ENCODE results near the gene HYAL1.
A peak's percentile ranks its signal among the peaks of the same experiment; 100 is the strongest.

Gene HYAL1

GRCh38 chr3:50350527-50351322, 47.4 kb upstream of the HYAL1 start, which contains the start of the genes CYB561D2 and NPRL2:
CYB561D2 (plus strand) TSS chr3:50350862; CDS start chr3:50351434, 572 bp downstream.
NPRL2 (minus strand) TSS chr3:50350775; CDS start chr3:50350652, 123 bp downstream.
- H4K20me1 ChIP-seq (ENCODE audit: insufficient read depth, low read length, poor library complexity, severe bottlenecking): peaks cover 13% of the 10 kb centered on the region
- peak within 1 kb of the TSS; percentile 61 for H2AFZ ChIP-seq (ENCODE audit: low read length)
- peak within 1 kb of the TSS; percentile 91 for H3K9ac ChIP-seq (ENCODE audit: low read depth, low read length, poor library complexity, severe bottlenecking)
- no peaks in the 10 kb centered on the region for H3K9me3 ChIP-seq (ENCODE audit: insufficient read depth, low read depth, low read length)
- peak within 1 kb of the TSS; percentile 85 for H3K4me3 ChIP-seq (ENCODE audit: low read length, poor library complexity, severe bottlenecking)
- H3K4me1 ChIP-seq (ENCODE audit: insufficient read depth, low read length, poor library complexity, severe bottlenecking): peaks cover 36% of the 10 kb centered on the region
- H3K79me2 ChIP-seq (ENCODE audit: insufficient read depth, low read length): peaks cover 45% of the 10 kb centered on the region
- peaks cover 16% of the 10 kb centered on the region; the same call in 1 of the 2 replicates for H3K36me3 ChIP-seq (ENCODE audit: insufficient read depth, low read length)
- no peak for TF ChIP-seq CTCF (conservative IDR thresholded peaks at IDR 0.05; ENCODE audit: low read length)
- TF ChIP-seq EZH2phosphoT487 (IDR thresholded peaks at IDR 0.05; ENCODE audit: borderline replicate concordance): no peak
- peak within 1 kb of the TSS; percentile 98 for H3K4me2 ChIP-seq (ENCODE audit: low read depth, low read length, poor library complexity, severe bottlenecking)
- peaks cover 2% of the 10 kb centered on the region; the same call in 1 of the 2 replicates for H3F3A ChIP-seq (ENCODE audit: low read depth)
- H3K27me3 ChIP-seq (ENCODE audit: insufficient read depth, low read length, poor library complexity, severe bottlenecking): no peaks in the 10 kb centered on the region
- H3K9me2 ChIP-seq (replicated peaks; ENCODE audit: low read depth, low read length): no peaks in the 10 kb centered on the region

GRCh38 chr3:50350213-50350526, 46.8 kb upstream of the HYAL1 start:
- Histone ChIP-seq H3K27me3 (ENCODE audit: insufficient read depth, low read length, poor library complexity, severe bottlenecking) (no peaks in the 10 kb centered on the region), H3K4me2 (ENCODE audit: low read depth, low read length, poor library complexity, severe bottlenecking) (peak overlapping the region; percentile 98), H3K9me2 (replicated peaks; ENCODE audit: low read depth, low read length) (no peaks in the 10 kb centered on the region), H3F3A (ENCODE audit: low read depth) (peaks cover 2% of the 10 kb centered on the region; the same call in 1 of the 2 replicates), H3K9me3 (ENCODE audit: insufficient read depth, low read depth, low read length) (no peaks in the 10 kb centered on the region), H3K36me3 (ENCODE audit: insufficient read depth, low read length) (peaks cover 15% of the 10 kb centered on the region; the same call in 1 of the 2 replicates), H4K20me1 (ENCODE audit: insufficient read depth, low read length, poor library complexity, severe bottlenecking) (peaks cover 10% of the 10 kb centered on the region), H2AFZ (ENCODE audit: low read length) (peak overlapping the region; percentile 61), H3K9ac (ENCODE audit: low read depth, low read length, poor library complexity, severe bottlenecking) (peak overlapping the region; percentile 91), H3K4me3 (ENCODE audit: low read length, poor library complexity, severe bottlenecking) (peak overlapping the region; percentile 85), H3K79me2 (ENCODE audit: insufficient read depth, low read length) (peaks cover 40% of the 10 kb centered on the region), H3K4me1 (ENCODE audit: insufficient read depth, low read length, poor library complexity, severe bottlenecking) (peaks cover 33% of the 10 kb centered on the region)
- no peak for TF ChIP-seq EZH2phosphoT487 (IDR thresholded peaks at IDR 0.05; ENCODE audit: borderline replicate concordance)
- TF ChIP-seq CTCF (conservative IDR thresholded peaks at IDR 0.05; ENCODE audit: low read length): no peak

GRCh38 chr3:50347187-50347813, 43.9 kb upstream of the HYAL1 start:
- H3K36me3 ChIP-seq (ENCODE audit: insufficient read depth, low read length): peaks cover 7% of the 10 kb centered on the region; the same call in 1 of the 2 replicates
- no peaks in the 10 kb centered on the region for H3K27me3 ChIP-seq (ENCODE audit: insufficient read depth, low read length, poor library complexity, severe bottlenecking)
- H3K4me3 ChIP-seq (ENCODE audit: low read length, poor library complexity, severe bottlenecking): no peak overlapping the region
- no peaks in the 10 kb centered on the region for H3K9me3 ChIP-seq (ENCODE audit: insufficient read depth, low read depth, low read length)
- H3K79me2 ChIP-seq (ENCODE audit: insufficient read depth, low read length): peaks cover 41% of the 10 kb centered on the region
- H3K9me2 ChIP-seq (replicated peaks; ENCODE audit: low read depth, low read length): no peaks in the 10 kb centered on the region
- peaks cover 45% of the 10 kb centered on the region for H3K4me1 ChIP-seq (ENCODE audit: insufficient read depth, low read length, poor library complexity, severe bottlenecking)
- peaks cover 5% of the 10 kb centered on the region for H4K20me1 ChIP-seq (ENCODE audit: insufficient read depth, low read length, poor library complexity, severe bottlenecking)
- TF ChIP-seq CTCF (conservative IDR thresholded peaks at IDR 0.05; ENCODE audit: low read length) (peak; percentile 67), EZH2phosphoT487 (IDR thresholded peaks at IDR 0.05; ENCODE audit: borderline replicate concordance) (no peak)
- no peak overlapping the region for H2AFZ ChIP-seq (ENCODE audit: low read length)
- H3K4me2 ChIP-seq (ENCODE audit: low read depth, low read length, poor library complexity, severe bottlenecking): peak overlapping the region; percentile 20
- H3K9ac ChIP-seq (ENCODE audit: low read depth, low read length, poor library complexity, severe bottlenecking): no peak overlapping the region
- peaks cover 2% of the 10 kb centered on the region; the same call in 1 of the 2 replicates for H3F3A ChIP-seq (ENCODE audit: low read depth)
